Gastroesophageal sphincter (tissue), 4 donors: ENCODE data around the gene KCNMA1. TPM values are rescaled to one million over a fixed set of nuclear protein-coding genes. Genes with fewer than 3 reads are reported as not detected.
A peak's percentile ranks its signal among the peaks of the same experiment; 100 is the strongest.

Source experiments
- ATAC-seq: fragments of 150-250 bp; one replicate; pipeline ENCODE4 v1.9.1; 2016; ENCODE audit warnings: mild to moderate bottlenecking, moderate library complexity
- H3K27ac ChIP-seq, 4 donors: fragments of 200-600 bp; sonication (generic) in 3 of 4; 1 replicate in 3 of 4; 2 replicates in 1 of 4; pipeline ENCODE4 v1.5.1; 2016 to 2019
- H3K27me3 ChIP-seq: fragments of 200-600 bp; sonication (generic); one replicate; pipeline ENCODE4 v1.5.1; 2019
- H3K36me3 ChIP-seq, 2 donors: fragments of 200-600 bp; sonication (generic); one replicate each; pipeline ENCODE4 v1.5.1; 2019; ENCODE audit warnings: control low read depth in 1 of 2
- H3K4me1 ChIP-seq, 3 donors: fragments of 200-600 bp; sonication (generic); 1 replicate in 2 of 3; 2 replicates in 1 of 3; pipeline ENCODE4 v1.5.1; 2016 to 2019; ENCODE audit warnings: control low read depth in 2 of 3
- H3K4me3 ChIP-seq, 2 donors: fragments of 200-600 bp; sonication (generic); one replicate each; pipeline ENCODE4 v1.5.1; 2019; ENCODE audit warnings: mild to moderate bottlenecking in 1 of 2, moderate library complexity in 1 of 2
- H3K9me3 ChIP-seq, 3 donors: fragments of 200-600 bp; sonication (generic); one replicate each; pipeline ENCODE4 v1.5.1; 2017 to 2019; ENCODE audit warnings: control low read depth in 2 of 3
- EP300 ChIP-seq: sonication (generic); formaldehyde crosslinking; IDR thresholded peaks from one replicate; pipeline ENCODE4 v1.6.1; 2017; ENCODE audit warnings: antibody characterized with exemption, mild to moderate bottlenecking
- POLR2A ChIP-seq, 2 donors: fragments of 450-650 bp; IDR thresholded peaks; one replicate each; pipeline ENCODE4 v1.6.1; 2017; ENCODE audit warnings: antibody characterized with exemption in 2 of 2, mild to moderate bottlenecking in 2 of 2, moderate library complexity in 1 of 2
- POLR2AphosphoS5 ChIP-seq: sonication (generic); formaldehyde crosslinking; IDR thresholded peaks from one replicate; pipeline ENCODE4 v1.6.1; 2017; ENCODE audit warnings: antibody characterized with exemption
- WGBS, 2 donors: methylation state at CpG; one replicate each; pipeline ENCODE4 v1.1.5; 2018; ENCODE audit warnings: low coverage in 1 of 2; 5-methylcytosine and 5-hydroxymethylcytosine counted together
- total RNA-seq, 4 donors: library from RNA; depleted of rRNA; stranded (reverse); fragments of >200 nt; gene quantifications; one replicate each; pipeline ENCODE4 v1.1.0, GENCODE V29; 2016
- TF ChIP-seq, protein P1 (sequence below), 4 experiments: fragments of 200-600 bp in 2 of 4; fragments of 450-650 bp in 2 of 4; sonication (generic) in 1 of 4; IDR thresholded peaks; one replicate each; pipeline ENCODE4 v1.5.1; 2017 to 2019; ENCODE audit warnings: antibody characterized with exemption in 4 of 4, mild to moderate bottlenecking in 2 of 4, moderate library complexity in 2 of 4

KCNMA1 gene
- total RNA-seq, 4 donors from 2014 or later: 168 to 389 (median 323) TPM

DNA sequence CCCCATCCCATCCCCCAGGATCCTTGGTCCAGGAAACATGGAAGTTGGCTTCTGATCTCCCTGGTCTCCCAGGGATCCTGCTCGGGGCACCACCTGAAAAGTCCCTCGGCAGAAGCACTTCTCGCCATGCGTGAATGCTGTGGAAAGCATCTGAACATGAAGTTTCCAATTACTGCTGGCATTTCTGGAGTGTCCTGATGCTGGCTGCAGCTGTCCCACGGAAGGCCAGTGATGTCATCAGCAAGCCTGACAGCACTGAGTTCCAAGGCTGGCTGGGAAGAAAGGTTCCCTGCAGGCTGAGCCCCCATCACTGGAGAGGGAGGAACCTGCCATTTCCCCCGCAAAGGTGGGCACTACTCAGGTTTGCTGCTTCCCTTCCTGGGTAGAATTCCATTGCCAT is 71.4 kb downstream of the KCNMA1 start:
- WGBS, 2 donors: 57% methylated on average over 1 of the region's 6 CpGs; no CpG with 5 or more reads in 1 of the 2 donors
- H3K9me3 ChIP-seq: no peaks in the 10 kb centered on the region
- TF ChIP-seq POLR2A (IDR thresholded peaks at IDR 0.05) (no peak), POLR2AphosphoS5 (no peak), EP300 (no peak)
- TF ChIP-seq, protein P1, sequence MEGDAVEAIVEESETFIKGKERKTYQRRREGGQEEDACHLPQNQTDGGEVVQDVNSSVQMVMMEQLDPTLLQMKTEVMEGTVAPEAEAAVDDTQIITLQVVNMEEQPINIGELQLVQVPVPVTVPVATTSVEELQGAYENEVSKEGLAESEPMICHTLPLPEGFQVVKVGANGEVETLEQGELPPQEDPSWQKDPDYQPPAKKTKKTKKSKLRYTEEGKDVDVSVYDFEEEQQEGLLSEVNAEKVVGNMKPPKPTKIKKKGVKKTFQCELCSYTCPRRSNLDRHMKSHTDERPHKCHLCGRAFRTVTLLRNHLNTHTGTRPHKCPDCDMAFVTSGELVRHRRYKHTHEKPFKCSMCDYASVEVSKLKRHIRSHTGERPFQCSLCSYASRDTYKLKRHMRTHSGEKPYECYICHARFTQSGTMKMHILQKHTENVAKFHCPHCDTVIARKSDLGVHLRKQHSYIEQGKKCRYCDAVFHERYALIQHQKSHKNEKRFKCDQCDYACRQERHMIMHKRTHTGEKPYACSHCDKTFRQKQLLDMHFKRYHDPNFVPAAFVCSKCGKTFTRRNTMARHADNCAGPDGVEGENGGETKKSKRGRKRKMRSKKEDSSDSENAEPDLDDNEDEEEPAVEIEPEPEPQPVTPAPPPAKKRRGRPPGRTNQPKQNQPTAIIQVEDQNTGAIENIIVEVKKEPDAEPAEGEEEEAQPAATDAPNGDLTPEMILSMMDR (IDR thresholded peaks at IDR 0.05): no peak
- peak overlapping the region in 3 of 4 donors; percentile 81 to 82 (median 82) for H3K27ac ChIP-seq
- peaks cover 18 to 64% (median 21%) of the 10 kb centered on the region in 3 donors for H3K4me1 ChIP-seq
- H3K36me3 ChIP-seq: no peaks in the 10 kb centered on the region
- no peaks in the 10 kb centered on the region for H3K27me3 ChIP-seq
- no peak for ATAC-seq
- H3K4me3 ChIP-seq: no peak overlapping the region

DNA sequence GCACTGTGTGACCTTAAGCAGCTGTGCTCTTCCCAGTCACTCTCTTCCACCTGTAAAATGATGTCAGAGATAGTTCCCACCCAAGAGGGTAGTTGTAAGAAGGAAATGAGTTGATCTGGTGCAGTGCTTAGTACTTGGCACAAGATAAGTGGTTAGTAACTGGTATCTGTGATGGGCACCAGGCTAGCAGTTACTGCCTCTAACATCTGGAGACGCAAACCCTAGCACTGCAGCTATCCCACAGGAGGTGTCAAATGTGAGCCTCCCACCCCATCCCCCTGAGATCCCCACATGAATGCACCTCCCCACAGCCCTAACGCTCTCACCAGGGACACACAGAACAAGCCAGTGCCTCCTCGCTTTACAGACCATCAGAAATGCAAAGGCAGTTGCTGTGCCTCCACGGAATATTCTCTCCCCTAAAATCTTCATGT is 72.0 kb downstream of the KCNMA1 start:
- H3K9me3 ChIP-seq: no peaks in the 10 kb centered on the region
- H3K36me3 ChIP-seq: no peaks in the 10 kb centered on the region
- H3K27ac ChIP-seq: peak overlapping the region; percentile 44 to 82 (median 82)
- H3K4me3 ChIP-seq: no peak overlapping the region
- H3K27me3 ChIP-seq: no peaks in the 10 kb centered on the region
- no peak for TF ChIP-seq POLR2AphosphoS5
- no peak for TF ChIP-seq POLR2A (IDR thresholded peaks at IDR 0.05)
- TF ChIP-seq EP300: no peak
- TF ChIP-seq, protein P1 (IDR thresholded peaks at IDR 0.05): no peak
- peaks cover 18 to 68% (median 21%) of the 10 kb centered on the region in 3 donors for H3K4me1 ChIP-seq
- 40 to 83% methylated on average over 2 of the region's 4 CpGs for WGBS, 2 donors
- no peak for ATAC-seq

DNA sequence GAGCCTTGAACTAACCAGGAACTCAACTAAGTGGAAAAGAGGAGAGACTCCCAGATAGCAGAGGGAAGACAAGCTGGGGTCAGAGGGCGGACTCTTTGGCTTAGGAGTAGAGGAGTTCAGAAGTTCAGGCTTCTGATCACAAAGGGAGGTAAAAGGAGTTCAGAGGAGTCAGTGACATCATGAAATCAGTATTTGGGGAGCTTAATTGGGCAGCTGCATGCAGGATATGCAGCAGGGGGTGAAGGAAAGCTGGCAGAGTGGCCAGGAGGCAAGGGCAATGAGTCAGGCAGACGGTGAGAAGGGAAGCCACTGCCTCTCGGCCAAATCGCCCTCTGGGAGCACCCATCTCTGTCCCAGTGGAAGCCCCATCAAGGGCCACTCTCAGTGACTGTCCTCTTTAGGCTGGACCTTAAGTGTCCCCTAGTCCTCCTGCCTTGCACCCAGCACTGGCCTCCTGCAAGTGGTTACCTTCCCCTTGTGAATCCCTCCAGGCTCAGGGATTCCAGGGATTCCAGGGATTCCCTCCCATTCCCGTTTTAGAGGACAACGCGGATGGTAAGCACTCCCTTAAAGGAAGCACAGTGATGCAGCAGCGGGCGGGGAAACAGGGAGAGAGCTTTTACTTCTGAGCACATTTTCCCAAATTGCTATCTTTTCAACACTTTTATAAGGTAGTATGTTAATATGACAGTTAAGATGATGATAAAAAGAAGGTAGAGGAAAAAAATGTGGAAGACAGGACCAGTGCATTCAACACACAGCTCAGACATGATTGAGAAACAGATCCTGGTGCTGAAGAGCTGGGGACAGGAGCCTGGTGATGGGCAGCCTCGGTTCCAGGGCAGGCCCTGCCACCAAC is 72.6 kb downstream of the KCNMA1 start:
- no peaks in the 10 kb centered on the region for H3K9me3 ChIP-seq
- no peaks in the 10 kb centered on the region for H3K27me3 ChIP-seq
- WGBS, 2 donors: 20 to 38% methylated on average over 5 to 9 of the region's 10 CpGs
- H3K4me3 ChIP-seq: no peak overlapping the region
- peak overlapping the region; percentile 44 to 82 (median 82) for H3K27ac ChIP-seq
- H3K36me3 ChIP-seq: no peaks in the 10 kb centered on the region
- peak; percentile 57 for ATAC-seq
- no peak for TF ChIP-seq POLR2A (IDR thresholded peaks at IDR 0.05)
- peak; percentile 31 for TF ChIP-seq POLR2AphosphoS5
- H3K4me1 ChIP-seq: peaks cover 18 to 72% (median 21%) of the 10 kb centered on the region in 3 donors

DNA sequence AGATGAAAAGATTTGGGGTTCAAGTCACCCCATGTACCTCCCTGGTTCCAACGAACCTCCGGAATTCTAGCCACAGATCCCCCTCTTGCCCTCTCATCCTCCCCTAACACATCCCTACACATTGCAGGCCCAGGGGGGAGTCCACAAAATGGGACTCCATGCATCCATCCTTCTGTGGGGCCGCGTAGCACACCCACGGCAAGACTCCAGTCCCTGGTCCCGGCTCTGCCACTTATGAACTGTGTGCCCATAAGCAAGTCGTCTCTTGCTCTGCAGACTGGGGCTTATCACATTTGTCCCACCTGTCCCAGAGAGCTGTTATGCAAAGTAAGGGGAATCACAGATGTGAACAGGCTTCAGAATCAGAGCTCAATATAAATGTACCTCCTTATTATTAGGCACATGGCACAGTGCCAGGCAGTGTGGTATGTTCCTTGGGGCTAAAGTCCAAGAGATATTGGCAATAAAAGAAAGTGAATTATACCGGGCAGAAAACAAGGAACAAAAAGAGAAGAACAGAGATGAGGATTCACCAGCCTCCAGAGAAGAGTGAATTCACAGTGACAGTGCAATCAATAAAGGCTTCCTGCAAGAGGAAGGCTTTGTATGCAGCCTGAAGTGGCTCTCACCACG is 73.9 kb downstream of the KCNMA1 start:
- peaks cover 18 to 73% (median 21%) of the 10 kb centered on the region in 3 donors for H3K4me1 ChIP-seq
- H3K36me3 ChIP-seq: no peaks in the 10 kb centered on the region
- no peaks in the 10 kb centered on the region for H3K9me3 ChIP-seq
- no peaks in the 10 kb centered on the region for H3K27me3 ChIP-seq
- no peak overlapping the region for H3K4me3 ChIP-seq
- TF ChIP-seq EP300 (no peak), POLR2AphosphoS5 (no peak), POLR2A (IDR thresholded peaks at IDR 0.05) (no peak)
- TF ChIP-seq, protein P1 (IDR thresholded peaks at IDR 0.05): no peak
- H3K27ac ChIP-seq: peak overlapping the region; percentile 75 to 82 (median 82)
- 59 to 90% methylated on average over 2 to 5 of the region's 9 CpGs for WGBS, 2 donors
- no peak for ATAC-seq

DNA sequence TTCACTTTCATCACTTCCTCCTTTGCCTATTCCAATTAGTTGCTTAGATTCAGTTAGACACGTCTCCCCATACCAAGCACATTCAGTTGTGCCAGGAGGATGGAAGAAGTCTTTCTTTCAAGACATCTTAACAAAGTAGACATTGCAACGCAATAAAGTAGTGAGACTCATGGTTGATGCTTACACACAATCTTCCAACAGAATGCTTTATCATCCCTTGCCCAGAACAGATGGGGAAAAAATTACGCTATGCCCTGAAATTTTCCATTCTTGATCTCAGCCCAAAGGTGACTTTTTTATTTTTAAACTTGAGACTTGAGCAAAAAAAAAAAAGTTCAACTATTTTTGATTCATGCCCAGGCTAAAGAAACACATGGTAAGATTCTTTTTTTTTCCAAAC is 74.9 kb downstream of the KCNMA1 start:
- Histone ChIP-seq H3K4me3 (no peak overlapping the region), H3K9me3 (no peaks in the 10 kb centered on the region), H3K36me3 (no peaks in the 10 kb centered on the region), H3K27me3 (no peaks in the 10 kb centered on the region), H3K27ac (peak overlapping the region; percentile 58 to 82 (median 73)), H3K4me1 (peaks cover 21 to 83% (median 22%) of the 10 kb centered on the region in 3 donors)
- TF ChIP-seq POLR2A (IDR thresholded peaks at IDR 0.05): no peak
- TF ChIP-seq POLR2AphosphoS5: peak; percentile 67
- WGBS, 2 donors: 23 to 66% methylated on average over 3 of the region's 3 CpGs
- peak; percentile 53 for ATAC-seq
